Measurements from ENCODE around the gene MAP2K7. TPM values are rescaled to one million over a fixed set of nuclear protein-coding genes. Genes with fewer than 3 reads are reported as not detected.

Gene MAP2K7
- total RNA-seq, 1 experiment from 2014 or later: 37.4 TPM

- intact Hi-C loops (cut with micrococcal nuclease; ENCODE audit: unreplicated experiment): no loop called here
- POLR2A ChIA-PET: no interaction called here
- Mint-ChIP-seq H3K27me3 (ENCODE audit: insufficient read depth, unreplicated experiment) (no peaks in the 10 kb centered on the region), H3K4me3 (ENCODE audit: unreplicated experiment) (no peak overlapping the region), H3K4me1 (ENCODE audit: low read depth, unreplicated experiment) (no peaks in the 10 kb centered on the region), H3K27ac (ENCODE audit: unreplicated experiment) (no peak overlapping the region), H3K9me3 (ENCODE audit: unreplicated experiment) (no peaks in the 10 kb centered on the region), H3K36me3 (ENCODE audit: insufficient read depth, unreplicated experiment) (no peaks in the 10 kb centered on the region)
- H3K36me3 ChIP-seq (ENCODE audit: control insufficient read depth, insufficient read depth, low read length): no peaks in the 10 kb centered on the region
- H3K4me3 ChIP-seq (ENCODE audit: low read depth, low read length): no peak overlapping the region
- no TSS peak for BruUV-seq (replicated peaks)
- CTCF ChIA-PET: interaction anchor here (0.6 kb wide), 1 partner anchor 1994 kb away, joined by 3 read pairs; no protein-coding TSS in a partner anchor
- no peaks in the 10 kb centered on the region for H3K27me3 ChIP-seq (replicated peaks; ENCODE audit: control insufficient read depth, insufficient read depth, low read length)
- no peaks in the 10 kb centered on the region for H3K4me1 ChIP-seq
- DNase-seq: no peak
- no peak for TF ChIP-seq CTCF (IDR thresholded peaks at IDR 0.05; ENCODE audit: insufficient read depth in 1 of 2, low read depth in 1 of 2, low read length in 1 of 2, severe bottlenecking in 1 of 2, unreplicated experiment in 1 of 2)
- H3K9me3 ChIP-seq: no peaks in the 10 kb centered on the region
These were observed 21.8 kb upstream of the MAP2K7 start for GRCh38 chr19:7881910-7882309.

DNA sequence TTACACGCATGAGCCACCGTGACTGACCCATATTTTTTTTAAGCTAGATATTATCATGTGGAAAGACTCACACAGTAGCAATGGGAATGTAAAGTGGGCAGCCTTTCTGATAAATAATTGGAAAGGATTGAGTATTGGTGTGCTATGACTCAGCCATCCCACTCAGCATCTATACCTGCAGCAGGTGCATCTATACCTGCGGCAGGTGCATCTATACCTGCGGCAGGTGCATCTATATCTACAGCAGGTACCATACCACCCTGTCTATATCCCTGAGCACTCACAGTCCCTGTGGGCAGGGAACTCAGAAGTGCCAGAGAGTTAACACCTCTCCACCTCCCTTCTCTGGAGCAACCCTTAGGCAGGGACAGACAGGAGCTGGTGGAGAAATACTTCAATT, 20.6 kb upstream of the MAP2K7 start:
- no peaks in the 10 kb centered on the region for H3K4me1 Mint-ChIP-seq (ENCODE audit: low read depth, unreplicated experiment)
- H3K36me3 Mint-ChIP-seq (ENCODE audit: insufficient read depth, unreplicated experiment): no peaks in the 10 kb centered on the region
- intact Hi-C loops (cut with micrococcal nuclease; ENCODE audit: unreplicated experiment): no loop called here
- POLR2A ChIA-PET: no interaction called here
- no peaks in the 10 kb centered on the region for H3K27me3 Mint-ChIP-seq (ENCODE audit: insufficient read depth, unreplicated experiment)
- Histone ChIP-seq H3K9me3 (no peaks in the 10 kb centered on the region), H3K36me3 (ENCODE audit: control insufficient read depth, insufficient read depth, low read length) (no peaks in the 10 kb centered on the region), H3K27me3 (replicated peaks; ENCODE audit: control insufficient read depth, insufficient read depth, low read length) (no peaks in the 10 kb centered on the region), H3K4me3 (ENCODE audit: low read depth, low read length) (no peak overlapping the region), H3K4me1 (peaks cover 7% of the 10 kb centered on the region; the same call in 1 of the 2 replicates)
- CTCF ChIA-PET: interaction anchor here (1.3 kb wide), 1 partner anchor 14 kb away, joined by 8 read pairs; no protein-coding TSS in a partner anchor
- no TSS peak for BruUV-seq (replicated peaks)
- H3K9me3 Mint-ChIP-seq (ENCODE audit: unreplicated experiment): no peaks in the 10 kb centered on the region
- H3K4me3 Mint-ChIP-seq (ENCODE audit: unreplicated experiment): no peak overlapping the region
- DNase-seq: no peak
- H3K27ac Mint-ChIP-seq (ENCODE audit: unreplicated experiment): no peak overlapping the region
- no peak for TF ChIP-seq CTCF (IDR thresholded peaks at IDR 0.05; ENCODE audit: insufficient read depth in 1 of 2, low read depth in 1 of 2, low read length in 1 of 2, severe bottlenecking in 1 of 2, unreplicated experiment in 1 of 2)

DNA sequence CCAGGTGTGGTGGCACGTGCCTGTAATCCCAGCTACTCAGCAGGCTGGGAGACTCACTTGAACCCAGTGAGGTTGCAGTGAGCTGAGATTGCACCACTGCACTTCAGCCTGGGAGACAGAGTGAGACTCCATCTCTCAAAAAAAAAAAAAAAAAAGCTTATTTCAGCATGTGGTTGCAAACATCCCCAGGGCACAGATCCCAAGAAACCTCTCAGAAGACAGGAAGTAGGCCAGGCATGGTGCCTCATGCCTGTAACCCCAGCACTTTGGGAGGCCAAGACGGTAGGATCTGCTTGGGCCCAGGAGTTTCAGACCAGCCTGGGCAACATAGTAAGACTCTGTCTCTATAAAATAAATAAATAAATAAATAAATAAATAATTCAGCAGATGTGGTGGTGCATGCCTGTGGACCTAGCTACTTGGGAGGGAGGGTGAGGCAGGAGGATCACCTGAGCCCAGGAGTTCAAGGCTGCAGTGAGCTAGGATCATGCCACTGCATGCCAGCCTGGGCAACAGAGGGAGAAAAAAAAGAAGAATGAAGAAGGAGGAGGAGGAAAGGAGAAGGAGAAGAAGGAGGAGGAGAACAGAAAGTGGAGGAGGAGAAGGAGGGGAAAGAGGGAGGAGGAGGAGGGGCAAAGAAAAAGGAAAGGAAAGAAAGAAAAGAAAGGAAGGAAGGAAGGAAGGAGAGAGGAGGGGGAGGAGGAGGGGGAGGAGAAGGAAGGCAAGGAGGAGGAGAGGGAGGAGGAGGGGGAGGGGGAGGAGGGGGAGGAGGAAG, 19.7 kb upstream of the MAP2K7 start:
- ChIA-PET CTCF (interaction anchor here (1.3 kb wide), 1 partner anchor 15 kb away, joined by 8 read pairs; no protein-coding TSS in a partner anchor), POLR2A (no interaction called here)
- H3K4me1 ChIP-seq: peaks cover 9% of the 10 kb centered on the region; the same call in 1 of the 2 replicates
- Mint-ChIP-seq H3K4me3 (ENCODE audit: unreplicated experiment) (no peak overlapping the region), H3K27ac (ENCODE audit: unreplicated experiment) (no peak overlapping the region), H3K9me3 (ENCODE audit: unreplicated experiment) (no peaks in the 10 kb centered on the region), H3K36me3 (ENCODE audit: insufficient read depth, unreplicated experiment) (no peaks in the 10 kb centered on the region), H3K27me3 (ENCODE audit: insufficient read depth, unreplicated experiment) (no peaks in the 10 kb centered on the region), H3K4me1 (ENCODE audit: low read depth, unreplicated experiment) (no peaks in the 10 kb centered on the region)
- BruUV-seq (replicated peaks): no TSS peak
- no peak overlapping the region for H3K4me3 ChIP-seq (ENCODE audit: low read depth, low read length)
- H3K36me3 ChIP-seq (ENCODE audit: control insufficient read depth, insufficient read depth, low read length): no peaks in the 10 kb centered on the region
- no peak for TF ChIP-seq CTCF (IDR thresholded peaks at IDR 0.05; ENCODE audit: insufficient read depth in 1 of 2, low read depth in 1 of 2, low read length in 1 of 2, severe bottlenecking in 1 of 2, unreplicated experiment in 1 of 2)
- H3K9me3 ChIP-seq: no peaks in the 10 kb centered on the region
- DNase-seq: no peak
- H3K27me3 ChIP-seq (replicated peaks; ENCODE audit: control insufficient read depth, insufficient read depth, low read length): no peaks in the 10 kb centered on the region
- intact Hi-C loops (cut with micrococcal nuclease; ENCODE audit: unreplicated experiment): no loop called here
